Bronchial epithelial cell (primary cell): ENCODE measurements around the gene COMP. TPM values are rescaled to one million over a fixed set of nuclear protein-coding genes. Genes with fewer than 3 reads are reported as not detected.
A peak's percentile ranks its signal among the peaks of the same experiment; 100 is the strongest.

Experiments used
- DNase-seq: peaks from one replicate; pipeline ENCODE4 v3.0.0-alpha.2; 2010; ENCODE audit warnings: low read depth
- FAIRE-seq: peaks from 2 replicates; lab custom pipeline; 2011; peaks lifted over from hg19 to GRCh38; lab: Jason Lieb, UNC
- H3K27me3 ChIP-seq: 2 replicates; pipeline ENCODE4 v1.5.1; 2011; ENCODE audit warnings: low read length; ENCODE audit not compliant: control insufficient read depth, insufficient read depth
- H3K36me3 ChIP-seq: 2 replicates; pipeline ENCODE4 v1.5.1; 2011; ENCODE audit warnings: low read length; ENCODE audit not compliant: control insufficient read depth, insufficient read depth
- H3K4me3 ChIP-seq: 2 replicates; pipeline ENCODE4 v1.5.1; 2011; ENCODE audit warnings: mild to moderate bottlenecking, low read depth, low read length, control low read depth
- CTCF ChIP-seq: IDR thresholded peaks from 2 replicates; pipeline ENCODE4 v1.5.1; 2011; ENCODE audit warnings: mild to moderate bottlenecking, moderate library complexity, low read length, control low read depth, inconsistent platforms; ENCODE audit not compliant: insufficient read depth, severe bottlenecking
- total RNA-seq: library from RNA; depleted of rRNA; stranded (reverse); fragments of >200 nt; gene quantifications from 2 replicates; pipeline ENCODE4 v1.2.1, GENCODE V29; 2014

The COMP gene
- total RNA-seq, 1 donor from 2014 or later, result not detected

- DNase-seq (no peak), FAIRE-seq (no peak)
- Histone ChIP-seq H3K4me3 (no peak overlapping the region), H3K36me3 (no peaks in the 10 kb centered on the region), H3K27me3 (no peaks in the 10 kb centered on the region)
- no peak for TF ChIP-seq CTCF
Observed at GRCh38 chr19:18743784-18744418, 47.2 kb downstream of the COMP start.

GRCh38 chr19:18742838-18743783 lies 48.0 kb downstream of the COMP start:
- Histone ChIP-seq H3K36me3 (no peaks in the 10 kb centered on the region), H3K27me3 (no peaks in the 10 kb centered on the region), H3K4me3 (no peak overlapping the region)
- no peak for TF ChIP-seq CTCF
- DNase-seq (peak; percentile 17), FAIRE-seq (no peak)

GRCh38 chr19:18742324-18742723 lies 48.8 kb downstream of the COMP start:
- DNase-seq (no peak), FAIRE-seq (no peak)
- H3K36me3 ChIP-seq, result no peaks in the 10 kb centered on the region
- no peak for TF ChIP-seq CTCF
- H3K27me3 ChIP-seq, result no peaks in the 10 kb centered on the region
- H3K4me3 ChIP-seq, result no peak overlapping the region

- Histone ChIP-seq H3K27me3 (no peaks in the 10 kb centered on the region), H3K36me3 (no peaks in the 10 kb centered on the region), H3K4me3 (no peak overlapping the region)
- no peak for TF ChIP-seq CTCF
- DNase-seq (no peak), FAIRE-seq (no peak)
Observed at GRCh38 chr19:18741124-18742121, 49.7 kb downstream of the COMP start.

GRCh38 chr19:18738961-18739690 lies 52.0 kb downstream of the COMP start:
- DNase-seq, result no peak
- TF ChIP-seq CTCF, result no peak
- no peak overlapping the region for H3K4me3 ChIP-seq
- H3K36me3 ChIP-seq, result no peaks in the 10 kb centered on the region
- FAIRE-seq, result no peak
- no peaks in the 10 kb centered on the region for H3K27me3 ChIP-seq
